ENCODE results near the gene DOCK4.

DOCK4 gene

DNA sequence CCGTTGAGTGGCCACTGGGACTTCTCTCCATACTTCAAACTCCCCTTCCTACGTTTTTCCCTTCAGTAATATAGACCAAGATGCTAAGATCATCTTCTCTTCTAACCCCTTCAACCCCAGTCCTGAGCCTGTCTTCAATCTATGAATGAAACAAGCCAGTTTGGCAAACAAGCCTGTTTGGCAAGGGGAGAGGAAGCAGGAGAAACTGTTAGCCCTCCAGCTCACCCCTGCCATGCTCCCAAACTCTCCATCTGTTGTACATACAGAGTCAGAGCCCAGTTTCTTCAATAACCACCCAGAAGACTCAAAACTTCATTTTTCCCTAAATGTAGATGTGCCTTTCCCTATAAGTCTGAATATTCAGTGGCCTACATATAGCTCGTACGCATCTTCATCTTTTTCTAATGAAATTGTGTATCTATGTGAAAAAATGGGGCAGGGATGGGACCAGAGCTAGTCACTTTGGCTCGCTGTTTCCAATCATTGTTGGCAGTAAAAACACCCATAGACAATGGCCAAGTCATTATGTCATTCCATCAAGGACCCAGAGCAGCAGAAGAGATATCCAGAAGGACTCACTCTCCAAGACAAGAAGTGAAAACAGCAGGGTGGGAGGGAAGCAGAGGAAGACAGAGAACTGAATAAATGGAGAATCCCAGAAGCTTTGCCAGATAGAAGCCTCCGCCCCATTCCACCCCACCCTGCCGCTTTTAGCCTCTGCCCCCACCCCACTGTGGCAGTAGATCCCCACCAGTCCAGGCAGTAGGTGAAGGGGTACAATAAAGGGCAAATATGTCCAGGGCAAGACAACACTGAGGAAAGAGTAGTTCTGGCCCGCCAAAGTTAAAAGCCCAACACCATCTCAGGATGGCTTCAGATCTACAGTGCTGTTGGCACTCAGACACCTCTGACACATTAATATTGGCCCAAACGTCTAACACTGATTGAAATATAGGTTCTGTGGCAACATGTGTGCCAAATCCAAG lies 87.3 kb downstream of the DOCK4 start:
- H3K36me3 ChIP-seq (ENCODE audit: control insufficient read depth, insufficient read depth, low read length), result no peaks in the 10 kb centered on the region
- H3K27ac ChIP-seq (ENCODE audit: low read depth, low read length), result no peak overlapping the region
- no peak overlapping the region for H3K9ac ChIP-seq (ENCODE audit: low read depth, low read length)
- no peak overlapping the region for H3K4me3 ChIP-seq (ENCODE audit: low read depth, low read length)
- H3K27me3 ChIP-seq (ENCODE audit: control insufficient read depth, insufficient read depth, low read length), result no peaks in the 10 kb centered on the region
- H3K4me1 ChIP-seq (ENCODE audit: control insufficient read depth, insufficient read depth, low read length), result no peaks in the 10 kb centered on the region
- no peaks in the 10 kb centered on the region for H3K9me3 ChIP-seq (ENCODE audit: control insufficient read depth, insufficient read depth, low read length)

GRCh38 chr7:112116894-112117293 lies 89.3 kb downstream of the DOCK4 start:
- Histone ChIP-seq H3K9ac (ENCODE audit: low read depth, low read length) (no peak overlapping the region), H3K9me3 (ENCODE audit: control insufficient read depth, insufficient read depth, low read length) (no peaks in the 10 kb centered on the region), H3K36me3 (ENCODE audit: control insufficient read depth, insufficient read depth, low read length) (no peaks in the 10 kb centered on the region), H3K27me3 (ENCODE audit: control insufficient read depth, insufficient read depth, low read length) (no peaks in the 10 kb centered on the region), H3K4me1 (ENCODE audit: control insufficient read depth, insufficient read depth, low read length) (no peaks in the 10 kb centered on the region), H3K27ac (ENCODE audit: low read depth, low read length) (no peak overlapping the region), H3K4me3 (ENCODE audit: low read depth, low read length) (no peak overlapping the region)

DNA sequence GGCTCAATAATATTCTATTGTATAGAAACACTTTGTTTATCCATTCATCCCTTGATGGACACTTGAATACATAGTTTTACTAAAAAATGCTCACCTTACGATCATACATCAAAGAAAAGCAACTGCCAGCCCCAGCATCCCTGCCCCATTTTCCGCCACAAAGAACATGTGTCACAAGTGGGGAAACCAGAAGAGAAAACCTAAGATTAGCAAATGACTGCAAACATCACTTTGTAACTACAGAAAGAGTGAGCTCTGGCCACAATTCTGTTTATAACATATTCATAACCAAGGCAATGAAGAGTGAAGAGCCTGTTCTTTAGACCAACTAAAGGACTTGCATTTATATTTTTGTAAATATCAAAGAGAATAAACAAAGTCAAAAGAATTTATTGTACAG lies 89.8 kb downstream of the DOCK4 start:
- Histone ChIP-seq H3K36me3 (ENCODE audit: control insufficient read depth, insufficient read depth, low read length) (no peaks in the 10 kb centered on the region), H3K27me3 (ENCODE audit: control insufficient read depth, insufficient read depth, low read length) (no peaks in the 10 kb centered on the region), H3K4me1 (ENCODE audit: control insufficient read depth, insufficient read depth, low read length) (no peaks in the 10 kb centered on the region), H3K9ac (ENCODE audit: low read depth, low read length) (no peak overlapping the region), H3K4me3 (ENCODE audit: low read depth, low read length) (no peak overlapping the region), H3K9me3 (ENCODE audit: control insufficient read depth, insufficient read depth, low read length) (no peaks in the 10 kb centered on the region), H3K27ac (ENCODE audit: low read depth, low read length) (no peak overlapping the region)

DNA sequence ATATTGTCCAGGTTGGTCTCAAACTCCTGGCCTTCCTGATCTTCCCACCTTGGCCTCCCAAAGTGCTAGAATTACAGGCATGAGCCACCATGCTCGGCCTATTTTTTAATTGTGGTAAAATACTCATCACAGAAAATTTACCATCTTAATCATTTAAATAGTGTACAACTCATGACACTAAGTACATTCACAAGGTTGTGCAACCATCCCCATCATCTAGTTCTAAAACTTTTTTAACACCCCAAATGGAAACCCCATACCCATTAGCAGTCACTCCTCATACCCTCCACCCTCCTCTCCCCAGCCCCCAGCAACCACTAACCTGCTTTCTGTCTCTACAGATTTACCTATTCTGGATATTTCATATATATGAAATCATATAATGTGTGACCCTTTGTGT lies 90.3 kb downstream of the DOCK4 start:
- H3K9ac ChIP-seq (ENCODE audit: low read depth, low read length), result no peak overlapping the region
- H3K36me3 ChIP-seq (ENCODE audit: control insufficient read depth, insufficient read depth, low read length), result no peaks in the 10 kb centered on the region
- H3K4me1 ChIP-seq (ENCODE audit: control insufficient read depth, insufficient read depth, low read length), result no peaks in the 10 kb centered on the region
- H3K27ac ChIP-seq (ENCODE audit: low read depth, low read length), result no peak overlapping the region
- no peak overlapping the region for H3K4me3 ChIP-seq (ENCODE audit: low read depth, low read length)
- H3K9me3 ChIP-seq (ENCODE audit: control insufficient read depth, insufficient read depth, low read length), result no peaks in the 10 kb centered on the region
- H3K27me3 ChIP-seq (ENCODE audit: control insufficient read depth, insufficient read depth, low read length), result no peaks in the 10 kb centered on the region

DNA sequence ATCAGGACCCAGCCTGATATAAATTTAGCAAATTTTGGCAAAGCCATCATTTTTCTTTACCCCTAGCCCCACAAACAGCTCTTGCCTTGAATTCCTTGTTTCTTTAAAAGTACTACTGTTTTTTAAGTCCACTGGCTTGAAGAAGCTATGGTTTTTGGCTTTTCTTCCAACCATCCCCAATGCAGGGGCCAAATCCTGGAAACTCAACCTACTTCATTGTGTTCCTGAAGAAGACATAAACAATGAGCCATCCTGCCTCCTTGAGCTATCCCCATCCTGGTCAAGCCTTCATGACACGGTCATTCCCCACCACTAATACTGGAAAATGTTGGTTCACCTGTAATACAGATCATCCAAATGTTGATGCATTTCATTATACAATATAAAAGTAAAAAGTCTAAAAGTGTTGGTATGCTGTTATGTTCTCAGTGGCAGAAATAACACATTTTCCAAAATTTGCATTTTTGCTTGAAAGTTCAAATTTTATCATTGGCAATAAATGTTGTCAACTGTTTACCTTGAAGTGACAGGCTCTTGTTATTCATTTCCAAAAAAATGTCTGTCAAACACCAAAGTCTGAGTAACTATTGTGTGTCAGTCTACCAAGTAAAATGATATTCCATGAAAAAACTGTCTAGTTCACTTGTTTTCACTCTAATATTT lies 92.2 kb downstream of the DOCK4 start:
- H3K27ac ChIP-seq (ENCODE audit: low read depth, low read length), result no peak overlapping the region
- H3K27me3 ChIP-seq (ENCODE audit: control insufficient read depth, insufficient read depth, low read length), result no peaks in the 10 kb centered on the region
- no peaks in the 10 kb centered on the region for H3K36me3 ChIP-seq (ENCODE audit: control insufficient read depth, insufficient read depth, low read length)

GRCh38 chr7:112112822-112113255 lies 93.4 kb downstream of the DOCK4 start:
- no peak overlapping the region for H3K27ac ChIP-seq (ENCODE audit: low read depth, low read length)

More for the DNA sequence above, 92.2 kb downstream of the DOCK4 start:
- H3K4me1 ChIP-seq (ENCODE audit: control insufficient read depth, insufficient read depth, low read length), result peaks cover 3% of the 10 kb centered on the region; the same call in 1 of the 2 replicates
- H3K9me3 ChIP-seq (ENCODE audit: control insufficient read depth, insufficient read depth, low read length), result no peaks in the 10 kb centered on the region
- H3K9ac ChIP-seq (ENCODE audit: low read depth, low read length), result no peak overlapping the region
- H3K4me3 ChIP-seq (ENCODE audit: low read depth, low read length), result no peak overlapping the region

DNA sequence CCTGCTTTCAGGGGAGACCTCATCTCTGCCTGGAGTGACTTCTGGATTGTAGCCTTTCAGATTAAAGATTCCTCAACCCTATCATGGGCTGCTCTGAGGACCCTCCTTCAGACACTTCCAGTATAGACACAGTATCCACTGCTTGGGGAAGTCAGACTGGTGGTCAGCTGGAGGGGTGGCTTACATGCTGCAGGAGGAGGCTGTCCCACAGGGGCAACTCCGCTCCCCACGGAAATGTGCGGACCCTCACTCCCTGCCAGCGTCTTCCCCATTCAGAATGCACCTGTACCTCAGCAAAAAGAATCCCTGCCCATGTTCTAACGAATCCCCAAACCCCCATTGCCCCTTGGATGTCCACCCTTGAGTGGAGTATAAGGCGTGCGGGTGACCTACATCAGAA lies 95.5 kb downstream of the DOCK4 start:
- Histone ChIP-seq H3K4me3 (ENCODE audit: low read depth, low read length) (no peak overlapping the region), H3K27me3 (ENCODE audit: control insufficient read depth, insufficient read depth, low read length) (no peaks in the 10 kb centered on the region), H3K4me1 (ENCODE audit: control insufficient read depth, insufficient read depth, low read length) (peaks cover 4% of the 10 kb centered on the region; the same call in 1 of the 2 replicates), H3K9ac (ENCODE audit: low read depth, low read length) (no peak overlapping the region), H3K36me3 (ENCODE audit: control insufficient read depth, insufficient read depth, low read length) (no peaks in the 10 kb centered on the region), H3K27ac (ENCODE audit: low read depth, low read length) (no peak overlapping the region), H3K9me3 (ENCODE audit: control insufficient read depth, insufficient read depth, low read length) (no peaks in the 10 kb centered on the region)

More at GRCh38 chr7:112112822-112113255, 93.4 kb downstream of the DOCK4 start:
- H3K4me3 ChIP-seq (ENCODE audit: low read depth, low read length), result no peak overlapping the region
- no peaks in the 10 kb centered on the region for H3K36me3 ChIP-seq (ENCODE audit: control insufficient read depth, insufficient read depth, low read length)
- peaks cover 4% of the 10 kb centered on the region; the same call in 1 of the 2 replicates for H3K4me1 ChIP-seq (ENCODE audit: control insufficient read depth, insufficient read depth, low read length)
- no peak overlapping the region for H3K9ac ChIP-seq (ENCODE audit: low read depth, low read length)
- H3K9me3 ChIP-seq (ENCODE audit: control insufficient read depth, insufficient read depth, low read length), result no peaks in the 10 kb centered on the region
- no peaks in the 10 kb centered on the region for H3K27me3 ChIP-seq (ENCODE audit: control insufficient read depth, insufficient read depth, low read length)

DNA sequence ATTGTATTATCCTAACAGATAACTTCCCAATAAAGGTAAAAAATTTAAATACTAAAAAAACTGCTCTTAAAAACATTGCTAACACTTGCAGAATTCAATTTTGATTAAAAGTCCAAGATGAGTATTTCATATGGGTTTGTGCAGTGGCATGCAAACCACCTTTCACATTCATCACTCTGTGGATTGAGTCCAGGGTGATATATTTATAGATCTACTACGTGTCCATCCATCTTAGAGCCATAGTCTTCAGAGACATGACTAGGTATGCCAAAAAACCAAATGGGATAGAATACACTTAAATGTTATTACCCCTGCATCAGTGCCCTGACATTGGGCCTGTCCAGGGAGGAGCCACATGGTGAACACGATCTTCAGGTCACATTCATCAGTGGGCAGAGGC lies 96.0 kb downstream of the DOCK4 start:
- H3K27me3 ChIP-seq (ENCODE audit: control insufficient read depth, insufficient read depth, low read length), result no peaks in the 10 kb centered on the region
- H3K27ac ChIP-seq (ENCODE audit: low read depth, low read length), result no peak overlapping the region
- no peaks in the 10 kb centered on the region for H3K36me3 ChIP-seq (ENCODE audit: control insufficient read depth, insufficient read depth, low read length)
- H3K9ac ChIP-seq (ENCODE audit: low read depth, low read length), result no peak overlapping the region
- H3K4me1 ChIP-seq (ENCODE audit: control insufficient read depth, insufficient read depth, low read length), result peaks cover 4% of the 10 kb centered on the region; the same call in 1 of the 2 replicates
- H3K4me3 ChIP-seq (ENCODE audit: low read depth, low read length), result no peak overlapping the region
- no peaks in the 10 kb centered on the region for H3K9me3 ChIP-seq (ENCODE audit: control insufficient read depth, insufficient read depth, low read length)

DNA sequence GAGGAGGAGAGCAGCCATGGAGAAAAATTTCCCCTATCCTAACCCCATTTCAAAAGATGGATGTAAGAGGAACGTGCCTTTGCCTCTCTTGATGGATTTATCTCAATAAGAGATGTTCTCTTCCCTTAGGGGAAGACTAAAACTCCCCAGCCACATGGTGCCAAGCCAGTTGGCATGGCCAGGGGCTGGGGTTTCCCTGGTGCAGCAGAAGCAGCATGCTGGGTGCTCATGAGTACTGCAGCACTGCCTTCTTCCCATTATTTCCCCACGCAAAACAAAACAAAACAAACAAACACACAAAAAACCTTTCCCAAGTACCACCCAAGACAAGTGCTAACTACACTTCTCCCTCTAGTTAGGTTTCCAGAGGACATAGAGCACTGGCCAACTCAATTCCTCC lies 97.2 kb downstream of the DOCK4 start:
- peaks cover 4% of the 10 kb centered on the region; the same call in 1 of the 2 replicates for H3K4me1 ChIP-seq (ENCODE audit: control insufficient read depth, insufficient read depth, low read length)
- H3K36me3 ChIP-seq (ENCODE audit: control insufficient read depth, insufficient read depth, low read length), result no peaks in the 10 kb centered on the region
- no peaks in the 10 kb centered on the region for H3K9me3 ChIP-seq (ENCODE audit: control insufficient read depth, insufficient read depth, low read length)
- no peak overlapping the region for H3K4me3 ChIP-seq (ENCODE audit: low read depth, low read length)
- no peaks in the 10 kb centered on the region for H3K27me3 ChIP-seq (ENCODE audit: control insufficient read depth, insufficient read depth, low read length)
- H3K9ac ChIP-seq (ENCODE audit: low read depth, low read length), result no peak overlapping the region
- no peak overlapping the region for H3K27ac ChIP-seq (ENCODE audit: low read depth, low read length)

GRCh38 chr7:112105584-112106530 lies 100.3 kb downstream of the DOCK4 start:
- Histone ChIP-seq H3K9me3 (ENCODE audit: control insufficient read depth, insufficient read depth, low read length) (no peaks in the 10 kb centered on the region), H3K4me3 (ENCODE audit: low read depth, low read length) (no peak overlapping the region), H3K36me3 (ENCODE audit: control insufficient read depth, insufficient read depth, low read length) (no peaks in the 10 kb centered on the region), H3K27ac (ENCODE audit: low read depth, low read length) (no peak overlapping the region), H3K9ac (ENCODE audit: low read depth, low read length) (no peak overlapping the region), H3K27me3 (ENCODE audit: control insufficient read depth, insufficient read depth, low read length) (no peaks in the 10 kb centered on the region), H3K4me1 (ENCODE audit: control insufficient read depth, insufficient read depth, low read length) (peaks cover 11% of the 10 kb centered on the region)
